Astrocyte of the hippocampus (primary cell): Measurements from ENCODE around the gene PCNT.

Source experiments
- DNase-seq: peaks from one replicate; pipeline ENCODE4 v3.0.0; 2011; ENCODE audit warnings: low read depth, low spot score

The PCNT gene

GRCh38 chr21:46478910-46479309 is 155.0 kb downstream of the PCNT start:
- DNase-seq, result no peak

GRCh38 chr21:46480466-46480865 is 156.5 kb downstream of the PCNT start:
- no peak for DNase-seq

- no peak for DNase-seq
Measured at GRCh38 chr21:46482225-46482845, 158.4 kb downstream of the PCNT start.

- DNase-seq, result no peak
Measured at GRCh38 chr21:46482846-46483231, 158.9 kb downstream of the PCNT start.

GRCh38 chr21:46483300-46484295 is 159.6 kb downstream of the PCNT start:
- DNase-seq, result no peak

- DNase-seq, result no peak
Measured at GRCh38 chr21:46486481-46487126, 162.6 kb downstream of the PCNT start.

- no peak for DNase-seq
Measured at GRCh38 chr21:46489162-46489663, 165.3 kb downstream of the PCNT start.

- DNase-seq, result no peak
Measured at GRCh38 chr21:46489800-46490199, 165.8 kb downstream of the PCNT start.

GRCh38 chr21:46491553-46491952 is 167.6 kb downstream of the PCNT start:
- no peak for DNase-seq

- DNase-seq, result no peak
Measured at GRCh38 chr21:46492851-46493250, 168.9 kb downstream of the PCNT start.

- no peak for DNase-seq
Measured at GRCh38 chr21:46493828-46494227, 169.9 kb downstream of the PCNT start.
